ENCODE results near the gene TMEM109. TPM values are rescaled to one million over a fixed set of nuclear protein-coding genes. Genes with fewer than 3 reads are reported as not detected.

The TMEM109 gene
- total and polyA plus RNA-seq, 2 of the 8 experiments (the other 6 are each of a cell fraction or from before 2014, with no cell fraction given) = 27.3 to 30.3 TPM

DNA sequence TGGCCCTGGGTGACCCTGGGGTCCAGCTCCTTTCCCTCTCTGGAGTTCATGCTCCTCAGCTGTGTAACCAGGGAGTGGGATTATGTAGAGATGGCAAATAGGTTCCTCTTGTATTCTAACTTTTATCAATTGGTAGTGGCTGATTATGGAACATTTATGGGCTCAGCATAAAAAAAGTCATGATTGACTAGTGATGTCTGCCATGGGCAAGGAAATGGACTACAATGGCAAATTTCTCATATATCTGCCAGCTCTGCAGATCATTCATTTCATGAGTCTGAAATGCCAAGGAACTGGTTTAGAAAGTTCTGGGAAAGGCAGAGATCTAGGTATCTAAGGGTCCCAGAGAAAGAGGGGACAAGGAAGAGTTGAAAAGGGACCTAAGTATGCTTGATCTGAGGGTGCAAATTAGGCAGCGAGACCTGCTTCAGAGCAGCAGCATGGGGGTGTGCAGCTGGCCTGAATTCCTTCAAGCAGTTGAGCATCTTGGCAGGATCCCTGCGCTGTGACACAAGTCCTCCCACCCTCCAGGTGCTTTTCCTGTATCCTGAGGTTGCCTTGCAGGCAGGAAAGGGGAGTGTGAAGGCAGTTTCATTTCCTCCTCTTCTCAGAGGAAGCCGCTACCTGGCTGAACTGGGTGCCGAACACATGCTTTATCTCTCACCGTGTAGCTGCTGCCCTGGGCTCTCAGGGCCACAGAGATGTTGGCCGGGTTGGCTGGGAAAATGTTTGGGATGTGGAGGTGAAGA is 27.6 kb downstream of the TMEM109 start (continued):
- TF ChIP-seq CTCF (IDR thresholded peaks at IDR 0.05; ENCODE audit: control extremely low read depth in 1 of 3, insufficient read depth in 1 of 3, low read depth in 1 of 3, low read length in 3 of 3) (no peak), KDM1A (IDR thresholded peaks at IDR 0.05; ENCODE audit: borderline replicate concordance, low read length) (no peak), ATF3 (IDR thresholded peaks at IDR 0.05; ENCODE audit: insufficient read depth, low read depth, low read length) (no peak), TEAD4 (IDR thresholded peaks at IDR 0.05; ENCODE audit: low read depth, low read length) (no peak), HDAC6 (IDR thresholded peaks at IDR 0.05; ENCODE audit: low read depth, low read length) (no peak), RFX5 (IDR thresholded peaks at IDR 0.05; ENCODE audit: borderline replicate concordance, low read depth, low read length) (no peak), CBX8 (IDR thresholded peaks at IDR 0.05; ENCODE audit: borderline replicate concordance, low read depth, low read length) (no peak), GTF2F1 (IDR thresholded peaks at IDR 0.05; ENCODE audit: borderline replicate concordance, low read depth, low read length) (no peak), TAF1 (IDR thresholded peaks at IDR 0.05; ENCODE audit: low read depth, low read length) (no peak)
